NCI-H345 (cell line): Measurements from ENCODE around the gene AP1G2.

Experiments
- DNase-seq: peaks from one replicate; lab custom pipeline; 2025; lab: John Stamatoyannopoulos, UW

AP1G2 gene

DNA sequence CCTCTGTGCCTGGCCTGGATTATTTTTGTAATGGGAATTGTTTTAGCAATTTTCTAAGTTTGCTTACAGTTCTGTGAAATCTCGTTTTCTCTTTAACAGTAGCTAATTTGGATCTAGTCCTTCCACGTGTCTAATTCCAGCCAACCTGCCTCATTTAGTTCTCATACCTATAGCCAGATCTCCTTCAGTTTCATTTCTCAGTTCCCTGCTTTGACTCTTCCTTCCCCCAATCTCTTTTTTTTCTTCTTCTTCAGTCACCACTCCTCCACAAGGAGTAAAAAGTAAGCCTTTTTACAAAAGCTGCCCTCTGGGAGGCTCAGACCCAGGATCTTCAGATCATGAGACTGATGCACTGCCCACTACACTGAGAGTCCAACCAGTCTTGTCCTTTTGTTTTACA, 10.1 kb downstream of the AP1G2 start:
- DNase-seq: no peak

DNA sequence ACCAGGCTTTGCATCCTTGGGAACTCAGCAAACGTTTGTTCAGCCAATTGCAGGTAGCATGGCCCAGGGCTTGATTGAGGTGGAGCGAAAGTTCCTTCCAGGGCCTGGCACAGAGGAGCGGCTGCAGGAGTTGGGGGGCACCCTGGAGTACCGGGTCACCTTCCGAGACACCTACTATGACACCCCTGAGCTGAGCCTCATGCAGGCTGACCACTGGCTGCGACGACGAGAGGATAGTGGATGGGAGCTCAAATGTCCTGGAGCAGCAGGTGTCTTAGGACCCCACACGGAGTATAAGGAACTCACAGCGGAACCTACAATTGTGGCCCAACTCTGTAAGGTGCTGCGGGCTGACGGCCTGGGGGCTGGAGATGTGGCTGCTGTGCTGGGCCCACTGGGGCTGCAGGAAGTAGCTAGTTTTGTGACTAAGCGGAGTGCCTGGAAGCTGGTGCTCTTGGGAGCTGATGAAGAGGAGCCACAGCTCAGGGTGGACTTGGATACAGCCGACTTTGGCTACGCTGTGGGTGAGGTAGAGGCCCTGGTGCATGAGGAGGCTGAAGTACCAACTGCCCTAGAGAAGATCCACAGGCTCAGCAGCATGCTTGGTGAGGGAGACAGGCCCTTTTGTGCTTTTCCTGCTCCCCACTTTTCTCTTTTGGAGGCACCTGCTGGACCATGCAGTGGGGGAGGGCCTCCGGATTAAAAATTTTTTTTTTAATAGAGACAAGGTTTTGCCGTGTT, 10.7 kb downstream of the AP1G2 start:
- no peak for DNase-seq

DNA sequence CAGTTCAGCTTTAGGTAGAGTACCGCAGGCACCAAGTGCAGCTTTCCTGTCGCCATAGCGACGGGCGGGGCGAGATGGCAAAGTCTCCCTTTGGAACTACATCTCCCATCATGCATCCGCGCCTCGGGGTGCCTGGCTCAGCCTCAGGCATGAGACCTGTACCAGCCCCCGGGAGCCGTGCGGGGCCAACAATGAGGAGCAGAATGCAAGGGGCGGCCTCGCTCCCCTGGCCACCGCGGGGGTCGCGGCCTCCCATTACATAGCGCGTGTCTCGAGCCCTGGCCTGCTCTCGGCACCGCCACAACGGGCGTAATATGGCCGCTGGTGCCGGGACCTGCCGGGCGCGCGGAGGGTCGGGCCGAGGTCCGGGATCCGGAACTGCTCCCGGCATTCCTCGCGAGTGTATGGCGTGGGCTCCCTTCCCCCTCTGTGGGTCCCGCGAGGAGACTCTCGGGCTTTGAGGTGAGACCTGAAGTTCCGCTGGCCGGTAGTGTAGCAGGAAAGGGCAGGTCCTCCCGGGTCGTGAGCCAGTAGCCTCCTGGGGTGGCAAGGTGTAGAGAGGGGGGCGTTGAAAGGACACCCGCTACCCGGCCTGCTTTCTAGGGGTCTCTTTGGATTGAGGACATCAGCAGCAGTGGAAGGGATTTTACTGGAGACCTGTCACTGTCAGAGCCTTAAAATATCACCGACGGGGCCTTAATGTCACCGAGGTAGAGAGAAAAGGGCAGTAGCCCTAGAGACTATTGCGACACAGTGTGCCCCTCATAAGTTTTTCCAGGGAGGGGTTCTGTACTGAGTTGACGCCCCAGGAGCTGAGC, 11.5 kb downstream of the AP1G2 start, which contains the start of gene THTPA:
Gene THTPA, plus strand, starts transcription at position 390 of the 818 bp plus-strand sequence. CDS start 487 bp downstream, outside the sequence.
- peak; percentile 93 for DNase-seq

DNA sequence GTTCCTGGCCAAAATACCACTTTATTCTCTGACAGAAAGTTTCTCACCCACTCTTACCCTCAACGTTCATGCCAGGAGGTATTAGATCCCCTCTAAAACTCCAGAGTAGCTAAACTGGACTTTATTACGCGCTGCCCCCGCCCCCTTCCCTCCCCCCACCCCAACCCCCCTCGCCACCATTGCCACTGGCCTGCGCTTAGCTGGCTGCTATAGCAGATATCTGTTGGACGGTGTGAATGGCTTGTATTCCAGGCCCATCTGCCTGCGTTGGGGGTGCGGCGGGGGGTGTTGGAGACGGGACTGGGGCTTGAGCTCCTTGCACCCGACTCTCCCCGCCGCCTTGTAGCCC, 12.1 kb downstream of the AP1G2 start:
- no peak for DNase-seq

DNA sequence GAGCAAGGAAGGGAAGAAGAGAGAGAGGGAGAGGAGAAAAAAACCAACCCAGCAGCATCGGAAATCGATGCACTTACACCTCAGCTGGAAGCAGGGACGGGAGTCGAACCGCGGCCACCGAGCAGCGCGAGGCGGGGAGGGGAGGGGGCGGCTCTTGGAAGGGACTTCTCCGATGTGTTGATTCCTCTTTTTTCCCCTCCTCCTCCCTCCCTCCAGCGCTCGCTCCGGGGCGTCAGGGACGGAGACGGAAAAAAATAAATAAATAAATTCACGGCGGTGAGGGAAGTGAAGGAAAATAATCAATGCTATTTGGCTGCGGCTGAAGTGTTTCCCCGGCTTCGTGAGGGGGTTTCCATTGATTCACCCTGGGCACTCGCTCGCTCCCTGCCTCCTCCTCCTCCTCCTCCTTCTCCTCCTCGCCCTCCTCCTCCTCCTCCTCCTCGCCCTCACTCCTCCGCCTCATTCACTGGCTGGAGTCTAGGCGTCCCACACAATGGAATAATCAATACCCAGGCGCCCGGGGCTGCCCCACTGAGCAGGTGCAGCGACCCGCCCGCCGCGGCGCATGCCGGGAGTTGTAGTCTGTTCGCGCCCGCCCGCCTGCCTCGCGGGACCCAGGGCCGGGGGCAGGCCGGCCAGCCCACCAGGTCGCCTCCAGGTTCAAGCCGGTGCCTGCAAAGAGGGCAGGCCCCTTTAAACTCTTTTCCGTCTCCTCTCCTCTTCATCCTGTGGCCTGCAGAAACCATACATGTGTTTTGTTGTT, 16.1 kb downstream of the AP1G2 start, which contains the start of gene ZFHX2:
Gene ZFHX2, minus strand, starts transcription at position 500 of the 763 bp plus-strand sequence. CDS start 16,440 bp downstream, outside the sequence.
- peak; percentile 89 for DNase-seq

DNA sequence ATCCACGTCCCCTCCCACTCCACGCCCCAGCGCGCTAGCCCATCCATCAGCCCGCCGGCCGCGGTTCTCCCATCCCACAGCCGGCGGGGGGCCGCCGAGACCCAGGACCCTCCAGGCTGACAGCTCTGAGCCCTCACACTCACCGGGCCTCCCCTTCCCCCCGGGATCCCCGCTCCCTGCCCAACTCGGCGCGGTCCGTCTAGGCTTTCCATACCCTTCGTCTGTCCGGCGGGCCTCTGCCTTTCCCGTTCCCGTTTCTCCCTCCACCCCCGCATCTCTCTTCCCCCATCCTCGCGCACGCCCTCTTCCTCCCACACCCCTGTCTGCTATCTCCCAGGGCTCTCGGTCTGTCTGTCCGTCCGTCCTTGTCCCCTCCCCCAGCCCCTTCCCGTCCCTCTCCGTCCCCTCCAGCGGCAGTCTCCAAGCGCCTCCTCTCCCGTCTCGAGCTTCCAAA, 16.8 kb downstream of the AP1G2 start:
- DNase-seq: no peak

DNA sequence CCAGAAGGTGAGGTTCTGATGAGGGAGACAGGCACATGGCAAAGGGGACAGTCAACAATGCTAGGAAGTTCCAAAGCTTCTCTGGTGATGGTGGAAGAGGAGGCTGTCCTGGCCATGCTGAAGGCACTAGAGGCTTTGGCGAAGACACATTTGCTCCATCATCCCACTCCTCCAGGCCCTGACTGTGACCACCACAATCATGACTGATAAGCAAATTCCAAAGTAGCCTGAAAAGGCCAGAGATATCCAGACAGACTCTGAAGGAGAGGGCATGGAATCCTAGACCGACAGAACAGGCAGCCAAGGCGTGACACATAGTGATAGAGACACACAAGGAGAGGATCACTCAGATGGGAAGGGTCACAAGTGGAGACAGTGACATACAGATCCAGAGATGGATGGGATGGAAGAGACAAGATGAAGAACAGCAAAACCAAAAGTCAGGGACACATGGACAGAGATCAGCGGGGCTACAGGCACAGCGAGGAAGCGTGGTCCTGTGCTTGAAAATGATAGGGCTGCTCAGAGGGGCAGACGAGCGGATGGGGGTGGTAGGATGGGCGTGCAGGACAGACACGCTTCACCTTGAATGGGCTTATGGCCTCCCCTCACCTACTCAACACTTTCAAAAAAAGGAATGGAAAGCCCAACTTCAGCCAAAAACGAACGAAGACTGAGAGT, 17.3 kb downstream of the AP1G2 start:
- no peak for DNase-seq

DNA sequence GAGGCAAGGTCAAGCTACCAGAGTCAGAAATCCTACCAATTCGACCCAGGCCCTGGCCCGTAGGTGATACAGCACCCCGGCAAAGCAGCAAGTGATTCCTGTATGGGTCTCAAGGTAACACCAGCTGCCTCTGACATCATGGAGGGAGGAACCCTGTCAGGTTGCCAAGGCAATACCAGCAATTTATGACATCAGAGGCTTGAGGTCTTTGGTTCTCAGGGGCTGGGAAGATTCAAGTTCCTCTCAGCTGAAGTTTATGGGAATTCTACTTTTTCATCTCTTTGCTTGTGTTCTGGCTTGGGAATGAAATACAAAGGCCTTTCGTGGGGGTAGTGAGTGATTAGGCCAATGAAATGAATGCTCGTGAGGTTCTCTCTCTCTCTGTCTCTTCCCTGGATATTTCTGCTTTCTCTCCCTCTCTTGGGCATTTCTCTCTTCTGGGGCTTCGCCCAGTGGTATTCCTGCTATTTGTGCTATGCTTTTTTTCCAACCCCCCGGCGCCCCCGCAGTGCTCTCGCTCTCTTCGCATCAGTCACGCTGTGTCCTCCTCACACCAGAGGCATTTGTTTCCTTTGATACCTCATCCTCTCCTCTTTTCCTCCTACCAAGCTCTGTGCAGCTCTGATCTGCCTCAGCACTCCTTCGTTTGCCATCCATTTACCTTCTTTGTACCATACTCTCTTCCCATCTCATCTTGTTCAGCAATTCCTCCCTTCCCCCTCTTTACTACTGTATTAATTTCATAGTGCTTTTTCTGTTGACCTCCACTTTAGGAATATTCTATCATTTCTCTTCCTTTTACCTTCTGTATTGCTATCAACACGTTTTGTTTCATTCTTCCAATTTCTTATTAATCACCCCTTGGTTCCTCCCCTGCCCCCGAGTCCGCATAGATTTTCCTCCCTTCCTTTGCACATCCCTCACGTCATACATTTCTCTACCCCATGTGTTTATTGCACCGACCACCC, 19.0 kb downstream of the AP1G2 start:
- DNase-seq: no peak

DNA sequence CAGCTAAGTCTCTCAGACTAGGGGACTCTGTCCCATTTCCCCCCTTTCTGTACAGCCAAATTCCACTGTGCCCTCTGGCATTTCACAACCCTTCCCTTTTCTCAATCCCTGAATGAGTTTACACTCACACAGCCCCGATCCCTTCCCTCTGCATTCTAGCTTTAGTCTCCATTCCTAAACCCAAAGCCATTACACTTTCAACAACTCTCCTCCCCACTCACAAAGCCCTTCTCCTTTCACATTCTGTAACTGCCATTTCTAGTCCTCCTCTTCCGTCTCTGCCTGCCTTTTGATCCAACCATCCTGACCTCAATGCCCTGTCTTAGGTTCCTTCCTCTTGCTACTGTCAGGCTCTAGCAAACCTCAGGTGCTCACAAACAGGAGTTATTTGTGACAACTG, 19.7 kb downstream of the AP1G2 start:
- no peak for DNase-seq

DNA sequence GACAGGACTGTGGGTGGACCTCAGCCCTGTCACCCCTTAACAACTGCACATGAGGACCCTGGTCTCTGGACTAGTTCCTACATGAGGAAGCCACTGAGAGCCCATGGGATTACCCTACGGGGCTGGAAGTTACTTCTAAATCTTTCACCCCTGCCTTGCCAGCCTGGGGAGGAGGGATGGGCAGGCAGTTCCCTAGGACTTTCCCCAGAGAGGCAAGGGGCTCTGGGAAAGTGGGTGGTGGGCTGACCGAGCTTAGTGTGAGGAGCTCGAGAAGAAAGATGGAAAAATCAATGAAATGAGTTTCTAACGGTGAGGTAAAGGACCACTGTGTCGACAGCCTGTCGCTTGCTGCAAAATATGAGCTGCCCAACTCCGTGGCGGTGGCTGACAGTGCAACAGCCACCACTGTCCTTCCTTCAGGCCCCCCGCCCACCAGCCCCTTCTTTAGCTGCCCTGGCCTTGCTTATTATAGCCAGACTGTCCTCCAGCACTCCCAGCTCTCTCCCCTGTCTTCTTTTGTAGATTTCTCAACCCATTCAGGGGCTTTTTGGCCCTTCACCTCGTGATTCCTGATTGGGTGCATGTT, 21.0 kb downstream of the AP1G2 start:
- no peak for DNase-seq

DNA sequence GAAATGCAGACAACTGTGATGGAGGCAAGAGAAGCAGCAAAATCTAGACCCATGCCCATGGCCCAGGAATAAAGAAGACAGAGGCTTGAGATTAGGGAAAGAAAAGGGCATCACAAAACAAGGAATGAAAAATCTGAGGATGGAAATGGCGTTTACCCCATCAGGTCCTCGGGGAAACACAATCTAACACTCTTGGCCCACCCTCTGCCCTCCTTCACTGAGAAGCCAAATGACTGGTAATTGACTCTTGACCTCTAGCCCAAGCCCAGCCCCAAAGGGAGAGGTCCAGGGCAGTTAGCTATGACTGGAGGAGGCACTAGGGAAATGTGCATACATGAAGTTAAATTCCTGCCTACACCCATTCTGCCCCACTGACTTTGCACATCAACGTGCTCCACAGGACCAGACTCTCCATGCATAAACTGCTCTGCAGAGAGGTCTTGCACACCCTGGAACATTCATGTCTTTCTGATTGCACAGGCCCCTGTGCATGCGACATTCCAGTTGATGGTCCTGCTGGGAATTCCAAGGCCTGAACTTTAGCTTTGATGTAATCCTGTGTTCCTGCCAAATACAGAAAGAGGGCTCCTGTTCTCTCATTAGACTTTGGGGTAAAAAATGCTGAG, 21.7 kb downstream of the AP1G2 start:
- DNase-seq: no peak

DNA sequence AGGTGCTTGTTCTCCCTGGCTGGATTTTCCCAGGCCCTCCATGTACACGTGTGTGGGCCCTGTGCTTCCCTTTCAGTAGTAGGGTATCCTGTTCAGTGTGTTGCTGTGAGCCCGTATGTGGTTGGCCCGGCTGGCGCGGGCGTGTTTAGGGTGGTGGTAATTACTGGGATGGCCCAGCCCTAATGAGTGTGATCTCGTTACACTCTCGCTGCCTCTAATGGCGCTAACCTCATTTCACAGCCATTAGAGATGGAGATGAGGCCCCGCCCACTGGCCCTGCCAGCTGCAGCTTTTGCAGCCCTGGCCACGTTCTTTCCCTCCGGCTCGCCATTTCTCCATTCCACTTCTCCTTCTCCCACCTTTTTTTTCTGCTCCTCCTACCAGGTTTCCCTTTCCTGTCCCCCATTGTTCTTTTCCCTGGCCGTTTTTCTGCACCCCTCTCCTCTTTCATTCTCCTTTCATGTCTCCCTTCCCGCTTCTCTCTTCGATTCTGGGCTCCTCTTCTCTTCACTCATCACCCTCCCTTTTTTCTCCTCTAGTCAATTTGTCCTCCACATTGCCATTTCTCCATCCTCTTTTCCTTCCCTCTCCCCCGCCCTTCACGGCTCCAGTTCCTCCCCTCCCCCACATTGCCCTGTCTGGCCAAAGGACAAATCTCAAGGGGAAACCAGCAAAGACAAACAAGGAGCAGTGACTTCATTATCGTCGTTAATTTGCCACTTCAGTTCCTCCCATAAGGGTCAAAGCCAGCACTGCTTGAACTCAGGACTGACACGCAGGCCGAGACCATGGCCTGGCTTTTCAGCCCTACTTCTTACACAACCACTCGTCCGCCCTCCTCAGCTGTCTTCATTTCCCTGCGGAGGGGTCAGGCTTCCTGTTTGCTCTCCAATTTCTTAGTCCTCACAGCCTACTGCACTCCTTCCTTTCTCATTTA, 22.8 kb downstream of the AP1G2 start:
- no peak for DNase-seq

DNA sequence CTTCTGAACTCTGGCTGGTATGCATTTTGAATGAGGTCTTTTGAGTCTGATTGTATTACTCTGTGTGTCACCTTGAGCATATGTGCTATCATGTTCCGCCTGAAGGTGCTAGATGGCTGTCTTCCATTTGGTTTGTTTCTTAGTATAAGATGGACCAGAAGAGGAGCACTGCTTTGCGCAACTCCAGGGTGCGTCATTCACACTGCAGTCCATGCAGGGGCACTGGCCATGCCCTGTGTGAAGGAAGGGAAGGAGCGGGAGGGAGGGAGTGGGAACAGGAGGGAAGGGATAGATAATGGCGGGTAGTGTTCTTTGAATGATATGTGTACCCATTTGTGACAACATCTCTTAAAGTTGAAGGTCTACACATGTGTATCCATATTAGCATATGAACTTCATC, 24.2 kb downstream of the AP1G2 start:
- DNase-seq: no peak

DNA sequence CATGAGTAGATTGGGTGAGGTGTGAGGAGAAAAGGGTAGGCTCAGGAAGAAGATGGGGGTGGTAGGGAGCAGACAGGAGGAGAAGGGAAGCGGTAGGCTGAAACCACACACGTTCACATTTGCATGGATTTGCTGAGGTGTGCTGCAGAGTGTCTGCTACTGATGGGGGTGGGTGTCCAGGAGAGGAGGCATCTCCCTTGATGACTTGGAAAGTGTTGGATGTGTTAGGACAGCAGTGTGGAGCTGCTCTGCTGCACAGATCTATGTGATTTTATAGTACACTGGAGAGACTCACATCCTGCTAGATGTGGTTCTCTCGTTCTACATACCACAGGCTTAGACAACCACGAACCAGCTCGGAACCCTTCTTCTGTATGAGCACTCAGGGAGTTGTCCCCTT, 25.3 kb downstream of the AP1G2 start:
- DNase-seq: no peak

DNA sequence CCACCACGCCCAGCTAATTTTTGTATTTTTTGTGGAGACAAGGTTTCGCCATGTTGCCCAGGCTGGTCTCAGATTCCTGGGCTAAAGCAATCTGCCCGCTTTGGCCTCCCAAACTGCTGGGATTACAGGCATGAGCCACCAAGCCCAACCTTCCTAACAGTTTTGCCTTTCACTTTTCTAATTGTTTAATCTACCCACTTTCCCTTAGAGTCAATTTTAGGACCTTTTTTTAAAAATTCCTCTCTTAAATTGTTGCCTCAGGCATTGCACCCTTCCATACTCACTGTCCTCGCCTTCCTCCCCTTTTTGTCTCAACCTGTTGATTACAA, 27.5 kb downstream of the AP1G2 start:
- no peak for DNase-seq

DNA sequence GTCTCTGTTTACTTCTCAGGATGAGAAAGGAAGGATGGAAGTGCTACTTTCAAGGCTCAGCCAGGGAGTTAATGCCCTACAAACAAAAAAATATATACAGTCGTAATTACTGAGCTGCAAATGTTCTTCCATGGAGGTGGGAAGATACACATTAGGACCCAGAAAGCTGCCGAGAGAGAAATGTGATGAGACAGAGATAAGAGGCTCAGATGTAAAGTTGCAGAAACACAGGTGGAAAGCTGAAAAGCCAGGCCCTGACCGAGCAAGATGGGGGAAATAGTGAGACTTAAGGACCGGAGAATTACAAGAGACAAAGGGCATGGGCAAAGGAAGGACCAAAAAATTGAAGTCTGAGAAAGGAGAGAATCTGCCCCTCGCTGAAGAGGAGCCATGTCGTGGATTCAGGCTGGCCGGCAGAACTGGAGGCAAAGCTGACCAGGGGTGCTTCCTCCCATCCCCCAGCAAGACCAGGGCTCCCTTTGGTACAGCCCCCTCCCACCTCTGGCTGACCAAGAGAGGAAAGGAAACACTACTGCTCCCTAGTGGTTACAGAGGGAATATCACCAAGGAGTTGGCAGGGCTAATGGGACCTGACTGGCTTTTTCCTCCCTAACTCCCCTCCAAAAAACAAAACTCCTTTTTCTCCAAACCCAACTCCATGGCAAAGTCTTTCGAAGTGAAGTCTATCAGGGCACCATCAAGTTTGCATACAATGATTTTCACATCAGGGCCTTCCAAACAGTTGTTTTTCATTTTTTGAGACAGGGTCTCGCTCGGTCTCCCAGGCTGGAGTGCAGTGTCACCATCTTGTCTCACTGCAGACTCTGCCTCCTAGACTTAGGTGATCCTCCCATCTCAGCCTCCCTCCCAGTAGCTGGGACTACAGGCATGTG, 28.1 kb downstream of the AP1G2 start:
- peak; percentile 52 for DNase-seq

DNA sequence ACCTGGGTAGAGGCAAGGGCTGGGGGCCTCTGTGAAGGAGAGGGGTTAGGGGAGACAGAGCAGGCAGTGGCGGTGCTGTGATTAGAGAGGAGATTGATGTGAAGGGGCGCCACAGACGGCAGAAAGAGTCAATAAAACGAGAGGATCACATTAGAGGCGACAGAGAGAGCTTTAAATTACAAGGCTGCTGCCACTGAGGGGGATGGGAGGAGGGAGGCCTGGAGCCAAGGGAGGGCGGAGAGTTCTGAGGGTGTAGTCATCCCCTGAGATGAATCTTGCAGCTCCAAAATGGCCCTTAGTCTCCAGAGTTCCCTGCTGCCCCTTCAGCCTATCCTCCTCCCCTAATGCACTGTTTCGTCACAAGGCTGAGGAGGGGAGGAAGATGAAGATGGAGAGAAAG, 28.8 kb downstream of the AP1G2 start:
- DNase-seq: no peak
